GM19438 (cell line): Measurements from ENCODE around the gene TMEM234.
"Not testable (repeated sequence)": the region's sequence is repeated elsewhere in the genome, so short reads cannot be mapped to it uniquely, and the experiment has no call there.

ENCODE experiments used
- ATAC-seq: cut with Tn5 transposase; IDR thresholded peaks from one replicate; pipeline ENCODE4 v1.9.1; 2021; ENCODE audit warnings: low read depth; ENCODE audit not compliant: unreplicated experiment

The TMEM234 gene

DNA sequence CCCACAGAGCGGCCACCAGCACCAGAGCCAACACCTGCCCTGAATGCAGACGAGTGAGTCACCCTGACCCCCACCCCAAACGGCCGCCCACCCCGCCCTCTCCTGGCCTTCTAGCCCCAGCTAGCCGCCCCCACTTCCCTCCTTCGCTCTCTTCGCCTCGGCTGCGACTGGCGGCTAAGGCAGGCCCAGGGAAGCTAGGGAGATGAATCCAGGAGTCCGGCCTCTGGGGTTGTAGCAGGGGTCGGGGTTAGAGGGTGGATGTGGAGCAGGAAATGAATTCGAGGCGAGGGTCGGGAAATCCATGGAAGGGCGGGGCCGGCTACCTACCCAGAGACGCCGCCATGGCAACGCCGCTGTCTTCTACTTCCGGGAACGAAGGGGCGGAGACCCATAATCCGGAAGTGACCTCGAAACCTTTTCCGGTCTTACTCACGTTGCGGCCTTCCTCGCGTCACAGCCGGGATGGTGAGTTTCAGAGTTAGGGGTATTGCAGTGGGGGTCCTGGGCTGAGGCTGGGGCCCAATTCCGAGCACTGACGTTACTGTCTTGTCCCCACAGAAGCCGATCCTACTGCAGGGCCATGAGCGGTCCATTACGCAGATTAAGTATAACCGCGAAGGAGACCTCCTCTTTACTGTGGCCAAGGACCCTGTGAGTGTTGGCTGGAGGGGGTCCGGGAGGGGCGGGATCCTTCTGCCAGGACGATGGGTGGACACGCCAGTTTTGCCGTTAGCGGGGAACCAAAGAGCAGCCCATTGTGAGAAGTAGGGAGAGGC lies at the start of gene TMEM234, which contains the start of gene EIF3I:
TSS of gene TMEM234 (minus strand) at position 374 of the 776 bp plus-strand sequence. CDS start at position 343, 31 bp downstream.
TSS of gene EIF3I (plus strand) at position 428 of the 776 bp plus-strand sequence. CDS start at position 463, 35 bp downstream.
- ATAC-seq: peak; percentile 94

DNA sequence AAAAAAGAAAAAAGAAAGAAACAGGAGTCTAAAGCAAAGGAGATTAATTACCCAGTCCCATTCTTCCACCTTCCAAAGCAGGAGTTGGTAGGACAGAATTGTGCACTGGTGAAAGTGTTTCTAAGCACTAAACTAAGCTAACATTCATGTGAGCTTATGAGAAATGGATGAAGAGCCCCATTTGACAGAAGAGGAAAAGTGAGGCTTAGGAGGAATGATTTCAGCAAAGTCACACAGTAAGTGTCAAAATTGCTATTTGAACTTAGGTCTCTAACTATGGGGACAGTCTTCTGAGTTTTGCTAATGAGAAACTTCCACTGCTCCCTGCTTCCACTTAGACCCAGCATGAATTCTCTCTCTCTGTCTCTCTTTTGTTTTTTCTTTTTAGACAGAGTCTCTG lies 47.6 kb upstream of the TMEM234 start:
- ATAC-seq: no peak

DNA sequence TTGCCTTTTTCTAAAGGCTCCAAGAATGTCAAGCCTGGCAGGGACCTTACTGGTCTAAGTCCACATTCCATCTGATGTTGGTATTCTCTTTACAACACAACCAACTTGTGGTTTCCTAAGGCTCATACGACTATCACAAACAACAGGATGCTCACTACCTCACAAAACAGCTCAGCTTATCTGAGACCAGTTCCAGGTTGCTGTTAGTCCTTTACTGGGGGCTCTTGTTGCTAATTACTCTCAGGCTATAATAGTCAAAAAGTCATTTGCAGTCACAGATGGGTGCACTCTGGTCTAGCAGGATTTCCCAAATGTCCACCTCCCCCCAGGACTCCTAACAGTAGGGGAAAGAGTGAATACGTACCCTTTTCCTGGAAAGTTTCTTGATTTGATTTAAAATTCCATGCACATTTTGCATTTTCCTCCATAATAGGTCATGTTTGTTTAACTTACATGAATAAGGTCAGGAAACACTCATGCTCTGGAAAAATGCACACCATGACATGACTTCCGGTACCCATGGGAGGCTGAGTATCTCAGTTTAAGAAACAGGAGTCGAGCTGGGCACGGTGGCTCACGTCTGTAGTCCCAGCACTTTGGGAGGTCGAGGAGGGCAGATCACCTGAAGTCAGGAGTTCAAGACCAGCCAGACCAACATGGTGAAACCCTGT lies 44.9 kb upstream of the TMEM234 start:
- no peak for ATAC-seq

DNA sequence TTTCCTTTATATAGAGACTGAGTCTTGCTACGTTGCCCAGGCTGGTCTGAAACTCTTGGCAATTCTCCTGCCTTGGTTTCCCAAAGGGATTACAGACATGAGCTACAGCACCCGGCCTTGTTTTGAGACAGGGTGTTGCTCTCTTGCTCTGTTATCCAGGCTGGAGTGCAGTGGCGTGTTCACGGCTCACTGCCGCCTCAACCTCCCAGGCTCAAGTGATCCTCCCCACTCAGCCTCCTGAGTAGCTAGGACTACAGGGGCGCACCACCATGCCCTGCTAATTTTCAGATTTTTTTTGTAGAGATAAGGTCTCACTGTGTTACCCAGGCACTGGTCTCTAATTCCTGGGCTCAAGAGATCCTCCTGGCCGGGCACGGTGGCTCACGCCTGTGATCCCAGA lies 43.7 kb upstream of the TMEM234 start:
- ATAC-seq: no peak

DNA sequence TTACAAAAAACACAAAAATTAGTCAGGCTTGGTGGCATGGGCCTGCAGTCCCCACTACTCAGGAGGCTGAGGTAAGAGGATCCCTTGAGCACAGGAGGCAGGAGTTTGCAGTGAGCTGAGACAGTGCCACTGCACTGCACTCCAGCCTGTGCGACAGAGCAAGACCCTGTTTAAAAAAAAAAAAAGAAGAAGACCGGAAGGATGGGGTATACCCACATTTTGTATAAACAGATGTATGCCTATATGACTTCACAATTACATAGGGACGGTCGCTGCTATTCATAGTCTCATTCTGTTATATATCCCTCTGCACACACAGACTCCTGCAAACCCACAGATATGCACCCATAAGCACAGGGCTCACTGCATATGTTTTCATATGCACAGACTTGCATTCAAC lies 41.6 kb upstream of the TMEM234 start:
- ATAC-seq: no peak

GRCh38 chr1:32263236-32263593 lies 41.1 kb upstream of the TMEM234 start:
- not testable (repeated sequence) for ATAC-seq

- ATAC-seq: no peak
These were observed 35.0 kb upstream of the TMEM234 start for GRCh38 chr1:32257227-32257508.

DNA sequence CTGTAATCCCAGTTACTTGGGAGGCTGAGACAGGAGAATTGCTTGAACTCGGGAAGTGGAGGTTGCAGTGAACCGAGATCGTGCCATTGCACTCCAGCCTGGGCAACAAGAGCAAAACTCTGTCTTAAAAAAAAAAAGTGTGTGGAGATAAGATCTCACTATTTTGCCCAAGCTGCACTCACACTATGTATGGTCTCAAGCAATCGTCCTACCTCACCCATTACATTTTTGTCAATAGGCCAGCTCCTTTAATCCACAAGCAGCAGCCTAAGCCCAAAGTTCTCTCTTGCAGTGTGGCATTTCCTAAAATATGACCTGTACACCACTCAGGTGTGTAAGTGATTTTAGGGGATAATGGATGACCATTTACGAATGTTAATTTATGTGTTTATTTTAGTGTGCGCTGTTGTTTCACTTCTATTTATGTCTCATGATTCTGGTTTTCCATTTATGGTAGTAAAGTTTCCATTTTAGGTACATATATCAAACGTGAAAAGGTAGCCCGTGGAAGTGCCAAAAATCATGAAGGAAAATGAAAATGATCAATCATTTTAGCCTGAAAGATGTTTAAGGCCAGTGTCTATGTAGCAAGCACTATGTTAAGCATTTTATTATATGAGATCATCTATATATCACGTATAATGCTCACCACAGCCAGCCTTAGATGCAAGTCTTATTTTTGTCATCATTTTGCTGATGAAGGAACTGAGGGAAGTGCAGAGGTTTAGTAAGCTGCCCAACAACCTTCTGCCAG lies 34.5 kb upstream of the TMEM234 start:
- no peak for ATAC-seq

DNA sequence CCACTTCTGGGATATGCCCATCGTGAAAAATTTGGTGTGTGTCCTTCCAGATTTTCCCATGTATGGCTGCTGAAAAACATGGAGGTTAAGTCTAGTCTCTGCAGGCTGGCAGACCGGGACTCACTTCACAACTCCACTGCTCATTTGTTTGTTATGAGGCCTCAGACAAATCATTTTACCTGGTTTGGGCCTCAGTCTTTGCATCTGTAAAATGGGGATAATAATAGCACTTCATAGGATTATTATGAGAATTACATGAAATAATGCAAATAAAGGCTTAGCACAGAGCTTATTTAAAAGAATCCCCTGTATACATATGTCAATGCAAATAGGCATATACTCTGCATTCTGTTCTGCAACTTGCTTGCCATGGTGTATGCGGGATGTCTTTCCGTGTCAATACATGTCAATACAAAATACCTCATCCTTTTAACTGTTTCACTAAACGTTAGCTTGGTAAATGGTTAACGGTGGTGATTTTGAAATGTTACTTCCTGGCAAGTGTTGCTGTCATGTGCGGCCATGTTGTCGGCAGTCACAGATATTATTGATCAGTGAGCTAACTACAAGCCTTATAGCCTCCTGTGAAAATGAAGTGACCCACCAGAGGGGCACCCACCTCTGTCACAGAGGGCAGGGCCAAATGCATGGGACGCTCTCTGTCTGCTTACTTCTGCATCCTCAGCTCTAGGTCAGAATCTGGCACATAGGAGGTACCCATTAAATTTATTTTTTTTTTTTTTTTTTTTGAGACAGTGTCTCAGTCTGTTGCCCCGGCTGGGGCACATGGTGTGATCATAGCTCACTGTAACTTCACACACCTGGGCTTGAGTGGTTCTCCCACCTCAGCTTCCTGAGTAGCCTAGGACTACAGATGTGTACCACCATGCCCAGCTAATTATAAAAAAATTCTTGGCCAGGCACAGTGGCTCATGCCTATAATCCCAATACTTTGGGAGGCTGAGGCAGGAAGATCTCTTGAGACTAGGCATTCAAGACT lies 33.2 kb upstream of the TMEM234 start:
- no peak for ATAC-seq

DNA sequence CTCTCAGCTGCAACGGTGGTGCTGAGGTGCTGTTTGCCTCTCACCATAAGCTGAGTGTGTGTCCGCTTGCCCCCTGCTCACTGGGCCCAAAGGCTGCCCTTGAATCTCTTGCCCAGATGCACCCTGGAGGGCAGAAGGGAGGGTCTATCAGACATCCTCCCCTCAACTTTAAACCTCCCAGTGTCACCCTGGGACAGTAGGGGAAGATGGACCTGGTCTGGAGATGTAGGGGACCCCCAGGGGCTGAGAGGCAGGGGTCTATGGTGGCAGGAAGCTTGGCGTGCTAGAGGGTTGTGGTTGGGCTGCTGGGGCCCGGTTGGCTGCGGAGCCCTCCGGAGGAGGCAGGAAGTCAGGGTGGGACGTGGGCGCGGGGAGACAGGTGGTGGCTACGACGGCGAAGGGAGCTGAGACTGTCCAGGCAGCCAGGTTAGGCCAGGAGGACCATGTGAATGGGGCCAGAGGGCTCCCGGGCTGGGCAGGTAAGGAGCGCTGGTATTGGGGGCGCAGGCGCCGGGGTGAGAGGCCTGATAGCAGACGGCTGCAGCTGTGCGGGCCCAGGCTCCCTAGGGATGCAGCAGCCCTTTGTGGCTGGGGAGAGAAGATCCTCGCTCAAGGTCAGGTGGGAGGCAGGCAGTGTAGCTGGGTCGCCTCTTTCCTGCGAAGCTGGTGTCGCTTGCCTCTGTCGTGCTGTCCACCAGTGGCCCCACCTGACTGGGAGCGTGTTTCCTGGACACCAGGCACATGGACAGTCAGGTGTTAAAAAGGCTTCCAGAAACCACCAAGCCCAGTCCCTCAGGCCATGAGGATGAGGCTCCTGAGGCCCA lies 29.0 kb upstream of the TMEM234 start, which contains the start of gene LCK:
TSS of gene LCK (plus strand) at position 373 of the 824 bp plus-strand sequence. CDS start 23,065 bp downstream, outside the sequence.
- ATAC-seq: no peak

GRCh38 chr1:32249831-32250525 lies 27.8 kb upstream of the TMEM234 start:
- peak; percentile 53 for ATAC-seq

DNA sequence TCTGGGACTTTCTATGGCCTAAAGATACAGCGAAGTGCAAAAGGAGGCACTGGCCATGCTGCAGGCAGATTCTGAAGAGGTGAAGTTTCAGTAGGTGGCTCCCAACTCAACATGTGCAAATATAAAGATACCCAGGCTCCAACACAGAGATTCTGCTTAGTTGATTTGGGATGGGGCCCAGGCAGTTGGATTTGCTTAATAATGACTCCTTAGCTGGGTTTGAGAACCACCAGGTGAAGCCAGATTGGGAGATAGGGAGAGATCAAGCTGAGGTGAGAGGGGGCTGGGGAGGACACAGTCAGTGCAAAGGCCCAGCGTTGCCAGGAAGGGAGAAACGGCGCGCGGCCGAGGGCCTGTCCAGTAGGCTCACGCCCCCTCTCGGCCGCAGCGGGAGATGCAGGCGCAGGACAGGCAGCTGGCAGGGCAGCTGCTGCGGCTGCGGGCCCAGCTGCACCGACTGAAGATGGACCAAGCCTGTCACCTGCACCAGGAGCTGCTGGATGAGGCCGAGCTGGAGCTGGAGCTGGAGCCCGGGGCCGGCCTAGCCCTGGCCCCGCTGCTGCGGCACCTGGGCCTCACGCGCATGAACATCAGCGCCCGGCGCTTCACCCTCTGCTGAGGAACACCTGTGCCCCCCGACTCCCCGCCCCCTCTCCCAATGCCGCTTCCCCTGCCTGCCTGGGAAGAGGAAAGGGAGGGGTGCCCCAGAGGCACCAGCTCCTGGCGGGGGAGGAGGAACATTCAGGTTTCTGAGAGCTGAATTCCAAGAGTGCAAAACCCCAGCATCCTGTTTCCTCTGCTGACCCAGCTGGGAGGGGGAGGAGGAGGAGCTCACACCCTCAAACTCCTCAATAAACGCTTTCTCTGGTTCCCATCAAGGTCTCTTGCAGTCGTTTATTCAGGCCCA lies 26.1 kb upstream of the TMEM234 start:
- no peak for ATAC-seq

GRCh38 chr1:32247452-32247851 lies 25.3 kb upstream of the TMEM234 start:
- ATAC-seq: no peak

- no peak for ATAC-seq
These were observed 24.7 kb upstream of the TMEM234 start, which contains the start of gene FAM167B for GRCh38 chr1:32246888-32247273. Gene FAM167B (plus strand): TSS chr1:32247222. CDS start chr1:32247422, 200 bp downstream.

DNA sequence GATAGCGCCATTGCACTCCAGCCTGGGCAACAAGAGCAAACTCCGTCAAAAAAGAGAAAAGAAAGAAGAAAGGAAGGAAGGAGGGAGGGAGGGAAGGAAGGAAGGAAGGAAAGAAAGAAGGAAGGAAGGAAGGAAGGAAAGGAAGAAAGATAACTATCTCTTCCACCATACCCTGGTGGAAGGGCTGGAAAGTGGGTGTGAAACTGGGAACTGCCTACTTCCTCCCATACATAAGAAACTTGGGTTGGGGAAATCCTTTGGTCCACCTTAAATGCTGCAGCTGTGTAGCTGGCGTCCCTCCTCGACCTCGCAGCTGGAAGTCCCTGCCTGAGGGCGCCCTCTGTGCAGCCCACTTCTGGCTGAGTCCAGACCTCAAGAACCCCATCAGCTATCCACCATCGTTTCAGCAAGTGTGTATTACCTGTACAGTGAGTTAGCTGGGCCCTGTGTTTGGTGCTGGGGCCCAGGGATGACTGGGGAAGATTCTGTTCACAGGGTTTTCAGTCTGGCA lies 20.2 kb upstream of the TMEM234 start:
- no peak for ATAC-seq

GRCh38 chr1:32241001-32241763 lies 19.0 kb upstream of the TMEM234 start:
- no peak for ATAC-seq
